Measurements from ENCODE around the gene GAK.
"Not testable (repeated sequence)": the region's sequence is repeated elsewhere in the genome, so short reads cannot be mapped to it uniquely, and the experiment has no call there.

GRCh38 chr4:918591-918990 is 13.5 kb downstream of the GAK start:
- not testable (repeated sequence) for TF ChIP-seq POLR2A, CTCF (IDR thresholded peaks at IDR 0.05)

Data from right lobe of liver (tissue), 4 donors.